Measurements from ENCODE around the gene GRIP2.

DNA sequence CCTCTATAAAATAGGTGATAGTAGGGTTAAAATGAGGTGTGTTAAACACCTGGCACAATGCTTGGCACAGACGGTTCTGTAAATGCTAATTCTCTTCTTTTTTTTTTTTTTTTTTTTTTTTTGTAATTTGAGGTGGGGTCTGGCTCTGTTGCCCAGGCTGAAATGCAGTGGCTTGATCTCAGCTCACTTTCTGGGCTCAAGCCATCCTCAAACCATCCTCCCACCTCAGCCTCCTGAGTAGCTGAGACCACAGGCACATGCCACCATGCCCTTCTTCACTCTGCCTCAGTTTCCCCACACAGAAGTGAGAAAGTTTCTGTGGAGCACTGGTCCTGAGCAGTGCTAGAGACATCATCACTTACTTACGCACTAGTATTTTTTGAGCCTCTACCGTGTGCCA is 80.4 kb downstream of the GRIP2 start:
- TF ChIP-seq, protein P1, sequence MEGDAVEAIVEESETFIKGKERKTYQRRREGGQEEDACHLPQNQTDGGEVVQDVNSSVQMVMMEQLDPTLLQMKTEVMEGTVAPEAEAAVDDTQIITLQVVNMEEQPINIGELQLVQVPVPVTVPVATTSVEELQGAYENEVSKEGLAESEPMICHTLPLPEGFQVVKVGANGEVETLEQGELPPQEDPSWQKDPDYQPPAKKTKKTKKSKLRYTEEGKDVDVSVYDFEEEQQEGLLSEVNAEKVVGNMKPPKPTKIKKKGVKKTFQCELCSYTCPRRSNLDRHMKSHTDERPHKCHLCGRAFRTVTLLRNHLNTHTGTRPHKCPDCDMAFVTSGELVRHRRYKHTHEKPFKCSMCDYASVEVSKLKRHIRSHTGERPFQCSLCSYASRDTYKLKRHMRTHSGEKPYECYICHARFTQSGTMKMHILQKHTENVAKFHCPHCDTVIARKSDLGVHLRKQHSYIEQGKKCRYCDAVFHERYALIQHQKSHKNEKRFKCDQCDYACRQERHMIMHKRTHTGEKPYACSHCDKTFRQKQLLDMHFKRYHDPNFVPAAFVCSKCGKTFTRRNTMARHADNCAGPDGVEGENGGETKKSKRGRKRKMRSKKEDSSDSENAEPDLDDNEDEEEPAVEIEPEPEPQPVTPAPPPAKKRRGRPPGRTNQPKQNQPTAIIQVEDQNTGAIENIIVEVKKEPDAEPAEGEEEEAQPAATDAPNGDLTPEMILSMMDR (IDR thresholded peaks at IDR 0.05): no peak
- TF ChIP-seq EP300 (IDR thresholded peaks at IDR 0.05): no peak

Measured in esophagus muscularis mucosa (tissue), 3 donors.